HG03103 (cell line): Measurements from ENCODE around the gene TRAPPC5.
"Not testable (repeated sequence)": the region's sequence is repeated elsewhere in the genome, so short reads cannot be mapped to it uniquely, and the experiment has no call there.

Experiments
- ATAC-seq: cut with Tn5 transposase; IDR thresholded peaks from one replicate; pipeline ENCODE4 v1.9.1; 2021; ENCODE audit warnings: low read depth; ENCODE audit not compliant: unreplicated experiment

TRAPPC5 gene

DNA sequence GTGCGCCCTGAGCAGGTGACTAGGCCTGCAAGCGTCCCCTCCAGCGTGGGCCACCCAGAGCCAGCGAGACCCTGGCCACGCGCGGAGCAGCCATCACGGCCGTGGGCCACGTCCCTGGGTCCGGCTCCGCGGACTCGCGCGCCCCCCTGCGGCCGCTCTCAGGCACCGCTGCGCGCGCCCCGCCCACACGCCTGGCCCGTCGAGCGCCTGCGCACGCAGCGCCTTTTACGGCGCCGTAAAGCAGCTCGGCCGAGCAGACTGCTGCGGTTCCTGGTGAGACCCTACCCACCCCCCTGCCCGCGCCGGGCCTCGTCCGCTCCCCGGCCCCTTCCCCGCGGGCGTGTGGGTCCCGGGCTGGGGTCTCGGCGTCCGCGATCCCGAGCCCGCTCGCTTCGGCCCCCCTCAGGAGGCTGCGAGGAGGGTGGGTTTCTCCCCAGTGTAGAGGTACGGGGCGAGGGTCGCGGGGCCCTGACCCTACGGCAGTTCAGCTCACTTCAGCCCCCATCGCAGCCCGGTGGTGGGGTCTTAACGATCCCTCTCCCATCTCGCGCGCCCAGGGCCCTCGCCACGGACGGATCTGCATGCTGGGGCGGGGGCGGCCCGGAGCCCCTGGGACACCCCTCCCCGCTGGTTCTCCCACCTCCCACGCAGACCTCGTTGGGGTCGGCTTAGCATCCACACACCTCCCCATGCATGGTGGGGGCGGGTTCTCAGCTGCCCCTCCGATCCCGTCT, at the start of gene TRAPPC5:
Gene TRAPPC5 (plus strand): TSS at position 228 of the 734 bp plus-strand sequence. CDS start 1,421 bp downstream, outside the sequence.
- no peak for ATAC-seq

GRCh38 chr19:7631577-7631976, 49.1 kb upstream of the TRAPPC5 start:
- ATAC-seq: no peak

DNA sequence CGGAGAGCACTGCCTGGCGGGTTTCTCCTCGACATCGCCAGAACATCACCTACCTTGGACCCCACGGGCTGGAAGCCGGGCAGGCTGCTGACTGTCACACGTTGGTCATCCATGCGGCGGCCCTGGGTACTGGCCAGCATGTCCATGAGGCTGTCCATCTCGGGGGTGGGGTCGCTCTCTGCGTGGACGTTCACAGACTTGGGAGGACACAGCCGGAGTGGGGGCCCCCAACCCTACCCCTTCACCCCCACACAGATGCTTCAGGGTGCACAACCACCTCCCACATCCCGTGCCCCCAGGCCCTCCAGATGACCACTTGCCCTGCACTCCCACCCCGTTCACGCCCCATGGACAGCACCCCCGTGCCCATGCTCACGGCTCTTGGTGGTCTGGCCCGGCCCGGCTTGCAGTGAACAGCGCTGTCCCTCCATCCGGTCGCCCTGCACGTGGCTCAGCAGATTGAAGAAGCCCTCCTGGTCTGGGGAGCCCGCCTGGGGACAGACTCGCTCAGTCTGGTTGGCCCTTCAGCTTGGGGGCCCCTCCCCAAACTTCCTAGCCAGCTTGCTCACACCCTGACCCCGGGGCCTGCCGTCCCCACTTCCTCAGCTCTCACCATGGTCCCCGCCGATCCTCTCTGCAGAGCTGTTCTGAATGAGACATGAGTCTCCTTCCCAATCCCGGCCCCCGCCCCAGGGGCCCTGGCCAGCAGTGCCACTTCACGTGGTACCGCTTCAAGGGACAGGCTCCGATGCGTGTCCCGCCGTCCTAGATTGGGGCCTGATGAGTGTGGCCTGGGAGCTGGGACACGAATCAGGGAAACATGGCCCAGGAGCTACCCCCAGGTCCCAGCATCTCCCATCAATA, 48.1 kb upstream of the TRAPPC5 start:
- no peak for ATAC-seq

- no peak for ATAC-seq
Observed at GRCh38 chr19:7633698-7634097, 46.9 kb upstream of the TRAPPC5 start, which contains the start of gene PCP2. Gene PCP2, minus strand, starts transcription at chr19:7633719. Its CDS starts 262 bp downstream, at chr19:7633457.

GRCh38 chr19:7635670-7636069, 45.0 kb upstream of the TRAPPC5 start:
- no peak for ATAC-seq

- ATAC-seq: no peak
Observed at GRCh38 chr19:7636317-7636690, 44.3 kb upstream of the TRAPPC5 start.

DNA sequence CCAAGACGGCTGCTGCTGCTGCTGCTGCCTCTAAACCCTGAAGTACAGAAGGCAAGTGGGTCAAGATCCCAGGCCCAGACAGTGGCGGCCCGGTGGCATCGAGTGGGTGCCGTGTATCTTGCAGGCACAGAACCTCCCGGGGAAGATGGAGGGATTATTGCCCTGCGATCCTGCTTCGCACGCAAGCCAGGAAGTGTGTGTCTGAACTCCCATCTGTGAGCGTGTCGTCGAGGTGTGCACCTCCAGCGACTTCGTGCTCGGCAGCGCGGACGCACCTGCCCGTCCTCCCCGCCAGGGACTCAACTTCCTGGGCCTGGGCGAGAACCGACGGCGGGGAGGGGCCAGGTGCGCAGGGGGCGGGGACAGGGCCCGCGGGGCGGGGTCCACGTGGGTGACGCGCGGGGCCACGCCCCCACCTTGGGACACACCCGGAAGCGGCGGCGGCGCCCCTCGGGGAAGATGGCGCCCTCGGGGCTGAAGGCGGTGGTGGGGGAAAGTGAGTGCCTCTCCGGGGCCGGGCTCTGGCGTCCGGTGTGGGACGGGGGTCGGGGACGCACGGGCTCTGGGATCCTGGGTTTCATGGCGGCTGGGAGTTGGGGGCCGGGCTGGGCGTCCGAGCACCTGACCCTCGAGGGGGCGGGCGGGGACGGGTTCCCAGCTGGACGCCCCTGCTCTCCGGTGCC, 43.8 kb upstream of the TRAPPC5 start, which contains the start of gene STXBP2:
Gene STXBP2 (plus strand): TSS at position 420 of the 683 bp plus-strand sequence. CDS start 40 bp downstream, at position 460.
- peak; percentile 62 for ATAC-seq

DNA sequence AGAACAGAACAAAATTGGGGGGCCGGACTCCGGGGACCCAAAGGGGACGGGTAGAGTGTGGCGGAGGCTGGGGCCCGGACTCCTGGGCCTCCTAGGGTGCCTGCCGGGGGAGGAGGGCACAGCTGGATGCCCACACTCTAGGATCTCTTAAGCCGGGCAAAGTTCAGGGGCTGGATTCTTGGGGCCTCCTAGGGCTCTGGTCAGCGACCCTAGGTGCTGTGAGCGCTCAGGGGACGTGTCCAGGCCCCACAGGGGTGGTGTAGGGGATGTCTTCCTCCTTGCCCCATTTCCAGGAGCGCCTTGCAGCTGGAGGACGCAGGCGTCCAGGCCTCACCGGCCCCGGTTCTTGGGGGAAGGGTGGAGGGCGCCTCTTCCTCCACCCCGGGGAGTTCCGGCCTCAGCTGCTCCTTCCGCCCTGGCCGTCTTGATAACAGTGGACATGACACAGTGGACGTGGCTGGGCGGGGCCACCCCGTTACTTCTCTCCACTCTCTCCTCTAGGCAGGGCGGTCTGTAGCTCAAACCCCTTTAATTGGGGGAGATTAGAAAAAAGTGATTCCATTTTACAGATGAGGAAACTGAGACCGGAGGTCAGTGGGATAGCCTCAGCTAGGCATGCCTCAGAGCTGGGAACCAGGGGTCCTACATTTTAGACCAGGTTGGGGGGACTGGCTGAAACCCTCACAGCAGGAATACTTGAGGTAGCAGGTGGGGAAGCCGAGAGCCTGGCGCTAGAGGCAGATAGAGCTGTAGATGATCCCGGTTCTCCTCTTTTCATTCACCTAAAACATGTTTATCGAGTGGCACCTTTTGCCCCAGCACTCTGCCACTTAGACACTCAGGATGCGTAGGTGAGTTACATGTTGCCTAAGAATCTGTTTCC, 43.0 kb upstream of the TRAPPC5 start:
- ATAC-seq: peak; percentile 17

DNA sequence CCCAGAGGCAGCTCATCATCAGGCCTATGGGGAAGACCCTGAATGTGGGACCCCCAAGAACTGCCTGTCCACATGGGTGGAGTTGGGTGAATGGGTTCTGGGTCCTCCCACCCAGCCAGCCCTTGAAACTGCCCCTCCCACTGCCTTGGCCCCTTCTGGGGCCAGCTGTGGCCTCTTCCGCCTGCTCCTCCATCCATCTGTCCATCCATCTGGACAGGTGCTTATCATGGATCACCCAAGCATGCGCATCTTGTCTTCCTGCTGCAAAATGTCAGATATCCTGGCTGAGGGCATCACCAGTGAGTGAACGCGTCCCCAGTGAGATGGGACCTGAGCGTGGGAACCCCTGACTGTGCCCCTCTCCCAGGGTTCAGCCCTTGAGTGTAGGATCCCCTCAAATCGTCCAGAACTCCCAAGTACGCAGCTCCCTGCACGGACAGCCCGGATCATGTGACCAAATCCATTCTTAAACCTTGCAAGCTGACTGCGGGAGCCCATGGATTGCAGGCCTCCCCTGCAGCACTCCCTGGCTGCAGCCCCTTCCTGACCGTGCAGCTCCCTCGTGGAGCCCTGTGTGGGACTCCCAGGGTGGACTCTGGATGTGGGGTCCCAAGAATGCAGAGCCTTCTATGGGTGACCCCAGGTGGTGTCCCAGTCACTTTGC, 41.7 kb upstream of the TRAPPC5 start:
- ATAC-seq: no peak

DNA sequence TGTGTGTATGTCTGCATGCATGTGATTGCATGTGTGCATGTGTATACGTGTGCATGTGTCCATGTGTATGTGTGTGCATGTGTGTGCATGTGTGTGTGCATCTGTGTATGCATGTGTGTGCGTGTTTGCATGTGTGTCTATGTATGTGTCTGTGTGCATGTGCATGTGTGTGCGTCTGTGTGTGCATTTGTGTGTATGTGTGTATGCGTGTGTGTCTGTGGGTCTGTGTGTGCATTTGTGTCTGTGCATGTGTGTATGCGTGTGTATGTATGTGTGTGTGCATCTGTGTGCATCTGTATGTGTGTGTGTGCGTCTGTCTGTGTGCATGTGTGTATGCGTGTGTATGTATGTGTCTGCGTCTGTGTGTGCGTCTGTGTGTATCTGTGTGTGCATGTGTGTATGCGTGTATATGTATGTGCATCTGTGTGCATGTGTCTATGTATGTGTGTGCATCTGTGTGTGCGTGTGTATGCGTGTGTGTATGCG, 40.7 kb upstream of the TRAPPC5 start:
- ATAC-seq: no peak

- no peak for ATAC-seq
Observed at GRCh38 chr19:7640803-7641202, 39.8 kb upstream of the TRAPPC5 start.

DNA sequence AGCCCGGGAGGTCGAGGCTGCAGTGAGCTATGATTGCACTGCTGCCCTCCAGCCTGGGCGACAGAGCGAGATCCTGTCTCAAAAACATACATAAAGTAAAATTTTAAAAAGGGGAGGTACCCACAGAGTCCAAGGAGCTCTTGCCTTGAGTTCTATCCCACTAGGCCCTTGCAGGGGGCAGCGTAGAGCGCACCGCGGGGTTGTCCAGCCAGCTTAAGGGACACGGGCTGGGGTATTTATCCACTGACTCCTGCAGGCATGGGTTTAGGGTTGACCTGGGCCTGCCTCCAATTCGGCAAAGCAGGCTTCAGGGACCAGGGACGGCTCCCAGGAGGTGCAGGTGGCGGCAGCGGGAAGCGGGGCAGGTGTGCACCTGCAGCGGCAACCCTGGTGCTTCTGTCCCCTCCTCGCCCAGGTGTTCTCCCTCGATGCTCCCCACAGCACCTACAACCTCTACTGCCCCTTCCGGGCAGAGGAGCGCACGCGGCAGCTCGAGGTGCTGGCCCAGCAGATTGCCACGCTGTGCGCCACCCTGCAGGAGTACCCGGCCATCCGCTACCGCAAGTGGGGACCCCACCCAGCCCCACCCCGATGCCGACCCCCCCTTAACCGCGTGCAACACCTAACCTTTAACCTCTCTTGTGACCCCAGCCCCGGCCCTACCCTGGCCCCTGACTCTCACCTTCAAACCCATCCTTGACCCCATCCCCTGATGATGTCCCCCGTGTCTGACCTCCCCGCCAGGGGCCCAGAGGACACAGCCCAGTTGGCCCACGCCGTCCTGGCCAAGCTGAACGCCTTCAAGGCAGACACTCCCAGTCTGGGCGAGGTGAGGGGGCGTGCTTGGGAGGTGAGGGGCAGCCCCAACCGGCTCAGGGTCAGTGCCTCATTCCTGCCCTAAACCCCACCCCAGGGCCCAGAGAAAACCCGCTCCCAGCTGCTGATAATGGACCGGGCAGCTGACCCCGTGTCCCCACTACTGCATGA, 39.0 kb upstream of the TRAPPC5 start:
- ATAC-seq: no peak

DNA sequence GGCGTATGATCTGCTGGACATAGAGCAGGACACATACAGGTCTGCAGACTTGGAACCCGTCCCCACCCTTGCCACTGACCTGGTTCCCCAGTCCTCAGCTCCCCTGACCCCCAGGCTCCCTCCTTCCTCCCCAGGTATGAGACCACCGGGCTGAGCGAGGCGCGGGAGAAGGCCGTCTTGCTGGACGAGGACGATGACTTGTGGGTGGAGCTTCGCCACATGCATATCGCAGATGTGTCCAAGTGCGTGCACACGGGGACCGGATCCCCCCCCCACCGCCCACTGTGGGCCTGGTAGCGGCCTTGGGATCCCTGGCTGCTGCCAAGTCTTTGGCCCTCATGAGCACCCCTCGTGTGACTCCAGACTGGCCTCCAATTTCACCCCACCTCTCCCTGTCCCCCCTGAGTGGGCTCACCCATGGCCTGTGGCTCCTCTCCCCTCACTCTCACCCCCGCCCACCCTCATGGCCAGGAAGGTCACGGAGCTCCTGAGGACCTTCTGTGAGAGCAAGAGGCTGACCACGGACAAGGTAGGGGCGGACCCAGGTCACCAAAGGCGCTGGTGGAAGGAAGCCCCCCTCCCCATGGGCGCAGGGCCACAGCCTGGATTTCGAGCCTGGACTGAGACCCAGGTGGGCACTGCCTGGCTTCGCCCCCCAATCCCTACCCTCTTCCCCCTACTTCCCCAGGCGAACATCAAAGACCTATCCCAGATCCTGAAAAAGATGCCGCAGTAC, 38.2 kb upstream of the TRAPPC5 start:
- no peak for ATAC-seq

DNA sequence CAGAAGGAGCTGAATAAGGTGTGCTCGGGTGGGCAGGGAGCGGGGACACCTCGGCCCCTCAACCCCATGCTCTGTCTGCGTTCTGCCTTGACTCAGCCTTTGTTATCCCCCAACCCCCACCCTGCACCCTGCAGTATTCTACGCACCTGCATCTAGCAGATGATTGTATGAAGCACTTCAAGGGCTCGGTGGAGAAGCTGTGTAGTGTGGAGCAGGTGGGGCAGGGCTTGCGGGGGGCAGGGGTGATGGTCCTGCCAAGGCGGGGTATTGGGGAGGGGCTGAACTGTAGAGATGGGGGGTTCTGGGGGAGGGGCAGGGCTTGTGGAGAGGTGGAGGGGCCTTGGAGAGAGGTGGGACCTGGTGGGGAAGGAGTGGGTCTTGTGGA, 37.6 kb upstream of the TRAPPC5 start:
- ATAC-seq: no peak

GRCh38 chr19:7643629-7644549, 36.7 kb upstream of the TRAPPC5 start:
- ATAC-seq: not testable (repeated sequence)

- ATAC-seq: no peak
Observed at GRCh38 chr19:7644550-7644877, 36.1 kb upstream of the TRAPPC5 start.

DNA sequence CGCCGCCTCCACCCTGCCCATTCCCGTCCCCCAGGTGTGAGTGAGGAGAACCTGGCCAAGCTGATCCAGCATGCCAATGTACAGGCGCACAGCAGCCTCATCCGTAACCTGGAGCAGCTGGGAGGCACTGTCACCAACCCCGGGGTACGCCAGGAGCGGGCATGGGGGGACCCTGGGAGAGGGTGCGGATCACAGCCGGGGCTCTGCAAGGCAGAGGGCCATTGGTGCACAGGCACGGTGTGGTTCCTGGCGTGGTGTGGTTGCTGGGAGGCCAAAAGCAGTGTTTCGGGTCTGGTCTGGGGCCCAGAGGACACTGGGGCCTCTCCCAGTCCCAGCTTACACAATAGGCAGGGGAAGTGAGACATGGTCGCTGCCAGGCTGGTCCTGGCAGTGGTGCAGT, 35.5 kb upstream of the TRAPPC5 start:
- ATAC-seq: no peak
